ENCODE data around the gene APOB.

DNA sequence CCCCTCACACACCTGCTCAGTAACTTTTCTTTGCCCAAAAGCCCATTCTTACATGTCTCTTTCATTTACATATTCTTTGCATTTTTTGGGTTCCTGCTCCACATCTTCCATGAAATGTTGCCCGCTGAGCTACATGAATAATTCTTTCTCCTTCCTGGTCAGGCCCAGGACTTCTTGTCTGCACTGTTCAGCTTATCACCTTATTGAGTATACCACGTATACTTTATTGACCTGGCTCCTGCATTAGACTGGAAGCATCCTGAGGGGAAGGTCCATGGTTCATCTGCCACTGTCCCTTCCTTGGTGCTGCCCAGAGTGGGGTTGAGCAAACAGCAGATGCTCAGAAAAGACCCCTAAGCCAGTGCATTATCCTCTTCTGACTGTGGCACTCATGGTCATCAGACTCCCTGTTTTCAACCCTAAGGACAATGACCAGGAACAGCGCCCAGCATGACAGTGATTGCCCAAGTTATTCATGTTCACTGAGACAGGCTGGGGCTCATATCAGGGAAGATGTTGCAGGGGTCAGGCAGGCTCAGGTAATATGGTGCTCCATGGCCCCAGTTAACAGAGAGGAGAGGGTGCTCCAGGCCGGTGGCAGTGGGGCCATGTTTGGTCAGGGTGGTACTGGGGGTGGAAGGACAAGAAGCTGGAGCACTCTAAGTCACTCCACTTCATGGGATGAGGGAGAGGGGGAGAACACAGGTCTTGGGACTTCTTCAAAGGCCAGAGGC lies 7.7 kb downstream of the APOB start:
- TF ChIP-seq, protein P1, sequence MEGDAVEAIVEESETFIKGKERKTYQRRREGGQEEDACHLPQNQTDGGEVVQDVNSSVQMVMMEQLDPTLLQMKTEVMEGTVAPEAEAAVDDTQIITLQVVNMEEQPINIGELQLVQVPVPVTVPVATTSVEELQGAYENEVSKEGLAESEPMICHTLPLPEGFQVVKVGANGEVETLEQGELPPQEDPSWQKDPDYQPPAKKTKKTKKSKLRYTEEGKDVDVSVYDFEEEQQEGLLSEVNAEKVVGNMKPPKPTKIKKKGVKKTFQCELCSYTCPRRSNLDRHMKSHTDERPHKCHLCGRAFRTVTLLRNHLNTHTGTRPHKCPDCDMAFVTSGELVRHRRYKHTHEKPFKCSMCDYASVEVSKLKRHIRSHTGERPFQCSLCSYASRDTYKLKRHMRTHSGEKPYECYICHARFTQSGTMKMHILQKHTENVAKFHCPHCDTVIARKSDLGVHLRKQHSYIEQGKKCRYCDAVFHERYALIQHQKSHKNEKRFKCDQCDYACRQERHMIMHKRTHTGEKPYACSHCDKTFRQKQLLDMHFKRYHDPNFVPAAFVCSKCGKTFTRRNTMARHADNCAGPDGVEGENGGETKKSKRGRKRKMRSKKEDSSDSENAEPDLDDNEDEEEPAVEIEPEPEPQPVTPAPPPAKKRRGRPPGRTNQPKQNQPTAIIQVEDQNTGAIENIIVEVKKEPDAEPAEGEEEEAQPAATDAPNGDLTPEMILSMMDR (IDR thresholded peaks at IDR 0.05 in 2 of 3, conservative IDR thresholded peaks at IDR 0.05 in 1 of 3; ENCODE audit: control insufficient read depth in 2 of 3, extremely low read depth in 1 of 3, insufficient read depth in 1 of 3, low read depth in 3 of 3, low read length in 3 of 3), result no peak
- TF ChIP-seq ZNF274 (IDR thresholded peaks at IDR 0.05; ENCODE audit: insufficient read depth, insufficient read length) (no peak), EP300 (IDR thresholded peaks at IDR 0.05; ENCODE audit: borderline replicate concordance in 1 of 2, control insufficient read depth in 1 of 2, low read depth in 2 of 2, low read length in 2 of 2) (no peak), RUNX3 (IDR thresholded peaks at IDR 0.05; ENCODE audit: low read length) (no peak), HDAC2 (IDR thresholded peaks at IDR 0.05) (no peak), POLR2A (IDR thresholded peaks at IDR 0.05; ENCODE audit: low read depth, low read length) (no peak), KDM1A (IDR thresholded peaks at IDR 0.05; ENCODE audit: borderline replicate concordance) (no peak), TCF7 (IDR thresholded peaks at IDR 0.05; ENCODE audit: borderline replicate concordance) (no peak), CBX3 (IDR thresholded peaks at IDR 0.05; ENCODE audit: borderline replicate concordance, low read depth) (no peak), CHD2 (IDR thresholded peaks at IDR 0.05; ENCODE audit: borderline replicate concordance, low read depth, low read length) (no peak)
- TF ChIP-seq, protein P2, sequence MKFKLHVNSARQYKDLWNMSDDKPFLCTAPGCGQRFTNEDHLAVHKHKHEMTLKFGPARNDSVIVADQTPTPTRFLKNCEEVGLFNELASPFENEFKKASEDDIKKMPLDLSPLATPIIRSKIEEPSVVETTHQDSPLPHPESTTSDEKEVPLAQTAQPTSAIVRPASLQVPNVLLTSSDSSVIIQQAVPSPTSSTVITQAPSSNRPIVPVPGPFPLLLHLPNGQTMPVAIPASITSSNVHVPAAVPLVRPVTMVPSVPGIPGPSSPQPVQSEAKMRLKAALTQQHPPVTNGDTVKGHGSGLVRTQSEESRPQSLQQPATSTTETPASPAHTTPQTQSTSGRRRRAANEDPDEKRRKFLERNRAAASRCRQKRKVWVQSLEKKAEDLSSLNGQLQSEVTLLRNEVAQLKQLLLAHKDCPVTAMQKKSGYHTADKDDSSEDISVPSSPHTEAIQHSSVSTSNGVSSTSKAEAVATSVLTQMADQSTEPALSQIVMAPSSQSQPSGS (IDR thresholded peaks at IDR 0.05; ENCODE audit: low read length), result no peak
- TF ChIP-seq, protein P3, sequence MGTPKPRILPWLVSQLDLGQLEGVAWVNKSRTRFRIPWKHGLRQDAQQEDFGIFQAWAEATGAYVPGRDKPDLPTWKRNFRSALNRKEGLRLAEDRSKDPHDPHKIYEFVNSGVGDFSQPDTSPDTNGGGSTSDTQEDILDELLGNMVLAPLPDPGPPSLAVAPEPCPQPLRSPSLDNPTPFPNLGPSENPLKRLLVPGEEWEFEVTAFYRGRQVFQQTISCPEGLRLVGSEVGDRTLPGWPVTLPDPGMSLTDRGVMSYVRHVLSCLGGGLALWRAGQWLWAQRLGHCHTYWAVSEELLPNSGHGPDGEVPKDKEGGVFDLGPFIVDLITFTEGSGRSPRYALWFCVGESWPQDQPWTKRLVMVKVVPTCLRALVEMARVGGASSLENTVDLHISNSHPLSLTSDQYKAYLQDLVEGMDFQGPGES (IDR thresholded peaks at IDR 0.05), result no peak
- TF ChIP-seq, protein P4, sequence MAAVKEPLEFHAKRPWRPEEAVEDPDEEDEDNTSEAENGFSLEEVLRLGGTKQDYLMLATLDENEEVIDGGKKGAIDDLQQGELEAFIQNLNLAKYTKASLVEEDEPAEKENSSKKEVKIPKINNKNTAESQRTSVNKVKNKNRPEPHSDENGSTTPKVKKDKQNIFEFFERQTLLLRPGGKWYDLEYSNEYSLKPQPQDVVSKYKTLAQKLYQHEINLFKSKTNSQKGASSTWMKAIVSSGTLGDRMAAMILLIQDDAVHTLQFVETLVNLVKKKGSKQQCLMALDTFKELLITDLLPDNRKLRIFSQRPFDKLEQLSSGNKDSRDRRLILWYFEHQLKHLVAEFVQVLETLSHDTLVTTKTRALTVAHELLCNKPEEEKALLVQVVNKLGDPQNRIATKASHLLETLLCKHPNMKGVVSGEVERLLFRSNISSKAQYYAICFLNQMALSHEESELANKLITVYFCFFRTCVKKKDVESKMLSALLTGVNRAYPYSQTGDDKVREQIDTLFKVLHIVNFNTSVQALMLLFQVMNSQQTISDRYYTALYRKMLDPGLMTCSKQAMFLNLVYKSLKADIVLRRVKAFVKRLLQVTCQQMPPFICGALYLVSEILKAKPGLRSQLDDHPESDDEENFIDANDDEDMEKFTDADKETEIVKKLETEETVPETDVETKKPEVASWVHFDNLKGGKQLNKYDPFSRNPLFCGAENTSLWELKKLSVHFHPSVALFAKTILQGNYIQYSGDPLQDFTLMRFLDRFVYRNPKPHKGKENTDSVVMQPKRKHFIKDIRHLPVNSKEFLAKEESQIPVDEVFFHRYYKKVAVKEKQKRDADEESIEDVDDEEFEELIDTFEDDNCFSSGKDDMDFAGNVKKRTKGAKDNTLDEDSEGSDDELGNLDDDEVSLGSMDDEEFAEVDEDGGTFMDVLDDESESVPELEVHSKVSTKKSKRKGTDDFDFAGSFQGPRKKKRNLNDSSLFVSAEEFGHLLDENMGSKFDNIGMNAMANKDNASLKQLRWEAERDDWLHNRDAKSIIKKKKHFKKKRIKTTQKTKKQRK (IDR thresholded peaks at IDR 0.05; ENCODE audit: low read depth, low read length), result no peak
- TF ChIP-seq, protein P5, sequence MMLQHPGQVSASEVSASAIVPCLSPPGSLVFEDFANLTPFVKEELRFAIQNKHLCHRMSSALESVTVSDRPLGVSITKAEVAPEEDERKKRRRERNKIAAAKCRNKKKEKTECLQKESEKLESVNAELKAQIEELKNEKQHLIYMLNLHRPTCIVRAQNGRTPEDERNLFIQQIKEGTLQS (IDR thresholded peaks at IDR 0.05; ENCODE audit: borderline replicate concordance, extremely low read depth, low read depth, low read length), result no peak
